Epithelial cell of prostate (primary cell): Measurements from ENCODE around the gene DNM2.
A peak's percentile ranks its signal among the peaks of the same experiment; 100 is the strongest.
"Not testable (repeated sequence)": the region's sequence is repeated elsewhere in the genome, so short reads cannot be mapped to it uniquely, and the experiment has no call there.

Experiments
- DNase-seq: peaks from one replicate; pipeline ENCODE4 v3.0.0-alpha.2; 2011; ENCODE audit warnings: low read depth, low spot score
- H3K27ac ChIP-seq: fragments of 450-650 bp; 2 replicates; pipeline ENCODE4 v1.5.1; 2017; ENCODE audit warnings: mild to moderate bottlenecking

Gene DNM2

DNA sequence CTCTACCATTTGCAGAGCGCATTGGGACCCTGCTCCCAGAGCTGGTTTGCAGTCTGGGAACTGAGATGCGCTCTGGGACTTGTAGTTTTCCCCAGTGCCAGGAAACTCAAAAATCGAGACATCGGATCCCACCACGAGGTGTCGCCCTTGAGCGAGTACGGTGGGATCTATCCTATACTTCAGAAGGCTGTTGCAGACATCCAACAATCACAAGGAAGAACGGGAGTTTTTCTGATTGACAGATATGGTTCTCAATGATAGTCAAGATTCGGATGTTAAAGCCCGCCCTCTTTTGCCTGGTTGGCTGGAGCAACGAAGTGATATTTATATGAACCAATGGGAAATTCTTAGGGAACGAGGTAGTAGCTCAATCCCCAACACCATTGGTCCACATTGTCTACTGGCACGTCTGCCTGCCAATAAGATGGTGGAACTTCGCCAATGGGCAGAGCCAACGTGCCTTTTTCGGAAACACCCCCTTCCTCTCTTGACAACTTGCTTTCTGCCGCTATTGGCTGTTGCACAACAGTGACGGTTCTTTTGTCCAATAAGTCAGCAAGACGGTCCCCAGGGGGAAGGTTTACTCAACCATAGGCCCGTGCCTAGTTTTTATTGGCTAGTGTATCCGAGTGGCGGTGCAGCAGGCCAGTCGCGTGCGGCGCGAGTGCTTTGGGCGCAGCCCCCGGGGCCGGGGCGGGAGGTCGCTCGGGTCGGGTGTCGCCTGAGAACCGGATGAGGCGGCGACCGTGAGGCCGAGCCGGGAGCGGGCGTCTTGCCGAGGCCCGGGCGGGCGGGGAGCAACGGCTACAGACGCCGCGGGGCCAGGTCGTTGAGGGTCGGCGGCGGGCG lies at the start of gene DNM2:
TSS of gene DNM2 (plus strand) at position 724 of the 849 bp plus-strand sequence. CDS start 164 bp downstream, outside the sequence.
- H3K27ac ChIP-seq = peak within 1 kb of the TSS; percentile 78
- DNase-seq = peak; percentile 100

DNA sequence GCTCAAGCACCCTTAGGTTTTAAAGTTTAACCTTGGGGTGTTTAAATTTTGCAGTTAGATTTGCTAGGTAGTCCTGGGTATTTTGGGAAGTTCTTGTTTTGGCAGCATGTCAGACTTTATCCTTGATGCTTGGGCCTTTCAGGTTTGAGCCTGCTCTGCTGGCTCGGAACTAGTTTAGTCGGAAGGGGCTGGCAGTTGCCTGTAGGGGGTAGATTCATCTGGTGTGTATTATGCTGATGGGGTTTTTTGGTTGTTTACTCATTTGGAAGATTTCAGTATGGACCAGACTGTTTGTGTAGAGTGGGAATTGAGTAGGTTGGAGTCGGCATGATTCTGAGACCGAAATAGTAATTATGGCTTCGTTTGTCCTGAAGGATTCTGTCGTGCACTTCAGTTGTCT lies 48.6 kb upstream of the DNM2 start:
- peak overlapping the region; percentile 1 for H3K27ac ChIP-seq
- no peak for DNase-seq

DNA sequence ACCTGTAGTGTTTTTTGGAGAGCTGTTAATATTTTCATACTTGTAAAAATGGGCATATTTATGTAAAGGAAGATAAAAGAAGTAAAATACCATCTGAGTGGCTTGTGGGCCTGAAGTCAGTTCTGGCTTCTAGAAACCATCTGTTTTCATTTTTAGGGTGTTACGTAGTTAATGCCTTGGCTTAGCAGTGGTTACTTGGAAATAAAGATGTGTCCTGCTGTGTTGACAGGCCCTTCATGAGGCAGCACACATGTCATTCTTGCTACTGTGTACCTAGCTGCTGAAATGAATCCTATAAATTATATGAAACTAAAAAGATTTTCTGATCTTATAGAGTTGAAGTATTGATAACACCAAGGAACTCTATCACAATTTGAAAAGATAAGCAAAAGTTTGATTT lies 47.7 kb upstream of the DNM2 start:
- no peak overlapping the region for H3K27ac ChIP-seq
- no peak for DNase-seq

DNA sequence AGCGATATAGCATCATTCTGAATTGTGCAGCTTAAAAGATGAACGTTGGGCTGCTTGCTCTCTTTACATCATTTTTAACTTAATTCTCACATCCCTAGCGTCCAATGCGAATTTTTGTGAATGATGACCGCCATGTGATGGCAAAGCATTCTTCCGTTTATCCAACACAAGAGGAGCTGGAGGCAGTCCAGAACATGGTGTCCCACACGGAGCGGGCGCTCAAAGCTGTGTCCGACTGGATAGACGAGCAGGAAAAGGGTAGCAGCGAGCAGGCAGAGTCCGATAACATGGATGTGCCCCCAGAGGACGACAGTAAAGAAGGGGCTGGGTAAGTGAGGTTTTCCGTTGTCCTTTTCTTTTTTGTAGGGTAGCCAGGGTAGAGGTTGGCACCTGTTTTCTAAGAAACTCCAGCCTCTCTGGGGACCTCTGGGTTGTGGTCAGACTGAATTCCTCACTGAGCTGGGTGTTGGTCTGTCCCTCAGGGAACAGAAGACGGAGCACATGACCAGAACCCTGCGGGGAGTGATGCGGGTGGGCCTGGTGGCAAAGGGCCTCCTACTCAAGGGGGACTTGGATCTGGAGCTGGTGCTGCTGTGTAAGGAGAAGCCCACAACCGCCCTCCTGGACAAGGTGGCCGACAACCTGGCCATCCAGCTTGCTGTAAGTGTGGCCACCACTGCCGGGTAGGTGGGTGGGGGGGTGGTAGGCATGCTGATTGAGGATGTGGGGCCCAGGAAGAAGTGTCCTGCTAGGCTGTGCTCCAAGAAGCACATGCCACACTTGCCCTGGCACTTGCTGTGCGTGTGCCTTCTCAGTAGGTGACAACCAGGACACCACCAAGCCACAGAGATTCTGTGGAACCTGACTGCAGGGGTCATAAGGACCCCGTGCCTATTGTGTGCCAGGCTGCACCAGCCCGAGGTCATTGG lies 46.7 kb upstream of the DNM2 start:
- H3K27ac ChIP-seq = no peak overlapping the region

DNA sequence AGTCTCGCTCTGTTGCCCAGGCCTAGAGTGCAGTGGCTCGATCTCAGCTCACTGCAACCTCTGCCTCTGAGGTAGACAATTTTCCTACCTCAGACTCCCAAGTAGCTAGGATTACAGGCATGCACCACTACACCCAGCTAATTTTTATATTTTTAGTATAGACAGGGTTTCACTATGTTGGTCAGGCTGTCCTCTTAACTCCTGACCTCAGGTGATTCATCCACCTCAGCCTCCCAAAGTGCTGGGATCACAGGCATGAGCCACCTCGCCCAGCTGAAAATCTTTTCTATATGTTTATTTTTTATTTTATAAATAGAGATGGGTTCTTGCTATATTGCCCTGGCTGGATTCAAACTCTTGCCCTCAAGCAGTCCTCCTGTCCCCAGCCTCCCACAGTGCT lies 46.0 kb upstream of the DNM2 start:
- H3K27ac ChIP-seq, DNase-seq: not testable (repeated sequence)

More for the DNA sequence above, 46.7 kb upstream of the DNM2 start:
- no peak for DNase-seq

DNA sequence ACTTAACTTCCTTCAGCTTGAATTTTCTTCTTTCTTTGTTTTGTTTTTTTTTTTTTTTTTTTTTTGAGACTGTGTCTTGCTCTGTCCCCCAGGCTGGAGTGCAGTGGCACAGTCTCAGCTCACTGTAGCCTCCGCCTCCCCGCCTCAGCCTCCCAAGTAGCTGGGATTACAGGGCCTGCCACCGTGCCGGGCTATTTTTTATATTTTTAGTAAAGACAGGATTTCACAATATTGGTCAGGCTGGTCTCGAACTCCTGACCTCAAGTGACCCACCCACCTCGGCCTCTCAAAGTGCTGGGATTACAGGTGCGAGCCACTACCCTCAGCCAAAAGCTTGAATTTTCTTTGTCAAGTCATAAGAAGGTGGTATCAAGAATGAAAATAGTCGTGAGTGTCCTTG lies 42.7 kb upstream of the DNM2 start:
- not testable (repeated sequence) for H3K27ac ChIP-seq, DNase-seq

DNA sequence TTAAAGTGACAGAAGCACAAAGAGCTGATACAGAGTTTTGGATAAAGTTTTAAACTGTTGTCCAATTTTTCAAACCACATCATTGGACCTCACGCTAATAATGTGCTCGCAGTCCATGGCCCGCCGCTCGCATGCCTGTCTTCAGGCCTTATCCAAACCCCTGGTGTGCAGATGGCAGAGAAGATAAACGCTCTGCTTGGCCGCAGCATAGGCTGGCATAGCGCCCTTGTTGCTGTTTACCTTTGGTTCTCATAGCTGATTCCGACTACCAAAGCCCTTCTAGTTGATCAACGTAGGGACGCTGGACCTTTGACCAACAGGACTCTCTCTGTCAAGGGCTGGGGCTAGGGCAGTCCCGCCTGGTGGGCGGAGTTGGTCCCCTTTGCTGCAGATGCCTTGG lies 40.1 kb upstream of the DNM2 start:
- DNase-seq = no peak
- no peak overlapping the region for H3K27ac ChIP-seq

DNA sequence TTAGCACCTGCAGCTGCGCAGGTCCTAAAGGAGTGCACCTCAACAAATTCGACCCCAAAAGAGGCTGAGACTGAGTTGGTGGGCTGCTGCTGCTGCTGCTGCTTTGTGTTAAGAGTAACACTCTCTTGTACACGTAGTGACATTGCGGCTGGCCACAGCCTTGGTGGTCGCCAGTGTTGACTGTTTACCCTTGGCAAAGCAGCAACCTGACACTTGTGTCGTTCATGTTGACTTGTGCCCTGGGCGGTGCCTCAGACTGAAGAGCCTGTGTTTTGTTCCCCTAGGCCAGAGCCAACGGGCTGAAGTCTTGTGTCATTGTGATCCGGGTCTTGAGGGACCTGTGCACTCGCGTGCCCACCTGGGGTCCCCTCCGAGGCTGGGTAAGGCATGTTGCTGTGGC lies 39.1 kb upstream of the DNM2 start:
- DNase-seq = no peak
- no peak overlapping the region for H3K27ac ChIP-seq

DNA sequence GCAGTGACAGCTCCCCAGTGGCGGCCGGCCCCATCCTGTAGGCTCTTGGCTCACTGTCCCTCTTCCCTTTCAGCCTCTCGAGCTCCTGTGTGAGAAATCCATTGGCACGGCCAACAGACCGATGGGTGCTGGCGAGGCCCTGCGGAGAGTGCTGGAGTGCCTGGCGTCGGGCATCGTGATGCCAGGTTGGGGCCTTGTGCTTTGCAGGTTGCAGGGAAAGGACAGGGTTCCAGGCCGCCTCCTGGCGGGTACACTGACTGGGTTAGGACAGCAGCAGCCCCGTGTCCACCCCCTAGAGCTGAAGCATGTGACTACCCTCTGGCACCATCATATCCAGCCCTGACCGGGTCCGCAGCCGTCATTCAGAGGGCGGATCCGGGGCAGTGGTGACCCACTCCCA lies 38.1 kb upstream of the DNM2 start:
- DNase-seq = no peak
- no peak overlapping the region for H3K27ac ChIP-seq

DNA sequence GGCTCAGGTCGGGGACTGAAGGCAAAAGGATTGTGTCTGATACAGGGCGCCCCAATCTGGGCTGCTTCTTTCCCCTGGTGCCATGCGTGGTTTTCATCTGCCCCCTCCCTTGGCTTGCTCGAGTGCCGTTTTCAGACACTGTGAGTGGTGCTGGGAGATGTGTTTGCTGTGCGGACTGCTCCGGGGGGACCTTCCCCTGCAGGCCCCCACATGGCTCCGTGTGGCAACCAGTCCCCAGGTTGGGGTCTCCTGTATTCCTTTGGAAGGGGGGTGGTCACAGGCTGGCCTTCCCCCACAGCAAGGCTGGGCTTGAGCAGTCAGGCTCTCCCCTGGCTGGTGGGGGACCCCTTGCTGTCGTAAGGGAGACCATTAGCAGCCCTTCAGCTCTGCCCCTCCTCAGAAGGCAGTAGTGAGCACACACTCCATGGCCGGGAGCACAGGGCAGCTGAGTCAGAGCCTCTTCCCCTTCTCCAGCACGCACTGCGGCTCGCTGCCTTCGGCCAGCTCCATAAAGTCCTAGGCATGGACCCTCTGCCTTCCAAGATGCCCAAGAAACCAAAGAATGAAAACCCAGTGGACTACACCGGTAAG lies 37.2 kb upstream of the DNM2 start:
- H3K27ac ChIP-seq = no peak overlapping the region
- no peak for DNase-seq

DNA sequence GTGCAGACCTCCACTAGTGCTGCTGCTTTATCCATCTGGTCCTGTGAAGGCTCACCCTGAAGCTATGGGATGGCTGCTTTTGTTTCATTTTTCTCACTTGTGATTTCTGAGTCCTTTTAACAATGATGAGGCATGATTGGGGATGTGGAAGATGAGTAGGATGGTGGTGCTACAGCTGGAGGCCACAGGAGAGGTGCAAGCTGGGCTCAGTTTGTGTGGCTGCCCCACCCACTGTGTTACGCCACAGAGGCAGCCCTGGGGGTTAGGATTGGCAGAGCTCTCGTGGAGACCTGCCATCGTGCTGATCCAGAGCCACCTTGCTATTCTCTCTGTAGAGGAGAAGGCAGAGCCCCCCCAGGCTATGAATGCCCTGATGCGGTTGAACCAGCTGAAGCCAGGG lies 36.2 kb upstream of the DNM2 start:
- H3K27ac ChIP-seq = no peak overlapping the region
- no peak for DNase-seq

DNA sequence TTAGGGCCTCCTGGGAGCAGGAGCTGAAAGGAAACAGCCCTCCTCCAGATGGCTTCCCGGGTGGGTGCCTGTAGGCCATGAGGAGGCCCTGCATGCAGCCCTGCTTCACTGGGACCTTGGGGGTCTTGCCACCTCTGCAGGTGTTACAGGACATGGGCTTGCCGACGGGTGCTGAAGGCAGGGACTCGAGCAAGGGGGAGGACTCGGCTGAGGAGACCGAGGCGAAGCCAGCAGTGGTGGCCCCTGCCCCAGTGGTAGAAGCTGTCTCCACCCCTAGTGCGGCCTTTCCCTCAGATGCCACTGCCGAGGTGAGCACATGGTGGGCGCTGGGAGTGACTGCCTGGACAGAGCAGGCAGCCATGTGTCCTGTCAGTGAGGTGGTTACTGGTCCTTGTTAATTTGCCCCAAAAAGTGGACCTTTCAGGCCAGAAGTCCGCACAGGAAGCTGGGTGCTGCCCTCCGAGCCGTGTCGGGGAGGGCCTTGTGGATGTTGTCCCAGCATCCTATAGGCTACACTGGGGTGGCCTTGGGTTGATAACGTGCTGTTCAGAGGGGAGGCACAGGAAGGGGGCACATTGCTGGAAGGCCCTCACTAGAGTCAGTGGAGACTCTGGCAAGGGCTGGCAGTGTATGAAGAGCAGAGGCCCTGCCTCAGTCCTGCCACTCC lies 35.3 kb upstream of the DNM2 start:
- no peak overlapping the region for H3K27ac ChIP-seq
- DNase-seq = no peak

DNA sequence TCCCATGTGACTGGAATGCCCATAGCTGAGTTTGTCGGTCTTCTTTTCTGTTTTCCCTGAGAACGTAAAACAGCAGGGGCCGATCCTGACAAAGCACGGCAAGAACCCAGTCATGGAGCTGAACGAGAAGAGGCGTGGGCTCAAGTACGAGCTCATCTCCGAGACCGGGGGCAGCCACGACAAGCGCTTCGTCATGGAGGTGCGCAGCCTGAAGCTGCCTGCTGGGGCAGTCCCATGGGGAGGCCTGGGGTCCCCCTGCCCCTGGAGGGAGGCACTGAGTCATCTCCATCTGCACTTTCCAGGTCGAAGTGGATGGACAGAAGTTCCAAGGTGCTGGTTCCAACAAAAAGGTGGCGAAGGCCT lies 34.8 kb upstream of the DNM2 start:
- no peak overlapping the region for H3K27ac ChIP-seq
- no peak for DNase-seq

DNA sequence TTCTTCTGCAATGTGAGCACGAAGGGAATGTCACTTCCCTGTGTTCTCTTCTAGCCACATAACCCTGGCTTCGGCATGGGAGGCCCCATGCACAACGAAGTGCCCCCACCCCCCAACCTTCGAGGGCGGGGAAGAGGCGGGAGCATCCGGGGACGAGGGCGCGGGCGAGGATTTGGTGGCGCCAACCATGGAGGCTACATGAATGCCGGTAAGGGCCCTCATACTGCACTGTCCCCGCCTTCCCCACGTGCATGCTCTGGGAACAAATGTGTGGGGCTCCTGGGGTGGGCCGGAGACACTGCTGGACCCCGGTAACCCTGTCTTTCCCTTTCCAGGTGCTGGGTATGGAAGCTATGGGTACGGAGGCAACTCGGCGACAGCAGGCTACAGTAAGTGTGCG lies 34.3 kb upstream of the DNM2 start:
- H3K27ac ChIP-seq = no peak overlapping the region
- DNase-seq = no peak

DNA sequence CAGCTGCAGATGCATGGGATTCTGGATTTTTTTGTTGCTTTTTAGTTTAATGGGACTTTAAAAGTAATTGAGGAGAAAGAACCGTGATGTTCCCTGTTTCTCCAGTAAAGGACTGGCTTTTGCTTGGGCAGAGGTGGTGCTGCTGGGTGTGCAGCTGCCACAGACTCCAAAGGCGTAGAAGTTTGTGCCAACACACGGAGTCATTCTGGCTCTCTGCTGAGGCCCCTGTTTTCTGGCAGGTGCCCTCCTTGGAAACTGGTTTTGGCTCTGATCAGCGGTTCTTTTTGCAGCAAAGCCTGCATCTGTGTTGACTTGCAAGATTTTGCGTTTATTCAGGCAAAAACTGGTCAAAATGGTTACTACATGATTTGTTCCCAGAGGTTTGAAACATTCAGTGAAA lies 32.7 kb upstream of the DNM2 start:
- no peak for DNase-seq
- peak overlapping the region; percentile 72 for H3K27ac ChIP-seq

DNA sequence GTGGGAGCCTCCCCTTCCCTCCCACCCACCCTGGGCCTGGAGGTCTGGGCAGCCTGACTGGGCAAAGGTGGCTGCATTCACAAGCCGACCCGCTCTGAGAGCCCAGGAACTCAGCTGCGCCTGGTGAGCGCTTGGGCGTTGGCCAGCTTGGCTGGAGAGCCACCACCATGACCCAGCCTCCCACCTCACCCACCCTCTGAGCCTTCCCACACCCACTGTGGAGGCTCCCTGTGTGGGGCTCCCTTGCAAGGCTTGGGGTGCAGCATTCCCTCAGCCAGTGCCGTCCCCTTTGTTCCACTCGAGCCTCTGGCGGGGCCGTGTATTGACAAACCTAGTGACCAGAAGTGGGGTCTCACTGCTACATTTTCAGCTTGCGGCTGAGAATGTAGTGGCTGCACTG lies 31.7 kb upstream of the DNM2 start:
- DNase-seq = no peak
- H3K27ac ChIP-seq = peak overlapping the region; percentile 72

DNA sequence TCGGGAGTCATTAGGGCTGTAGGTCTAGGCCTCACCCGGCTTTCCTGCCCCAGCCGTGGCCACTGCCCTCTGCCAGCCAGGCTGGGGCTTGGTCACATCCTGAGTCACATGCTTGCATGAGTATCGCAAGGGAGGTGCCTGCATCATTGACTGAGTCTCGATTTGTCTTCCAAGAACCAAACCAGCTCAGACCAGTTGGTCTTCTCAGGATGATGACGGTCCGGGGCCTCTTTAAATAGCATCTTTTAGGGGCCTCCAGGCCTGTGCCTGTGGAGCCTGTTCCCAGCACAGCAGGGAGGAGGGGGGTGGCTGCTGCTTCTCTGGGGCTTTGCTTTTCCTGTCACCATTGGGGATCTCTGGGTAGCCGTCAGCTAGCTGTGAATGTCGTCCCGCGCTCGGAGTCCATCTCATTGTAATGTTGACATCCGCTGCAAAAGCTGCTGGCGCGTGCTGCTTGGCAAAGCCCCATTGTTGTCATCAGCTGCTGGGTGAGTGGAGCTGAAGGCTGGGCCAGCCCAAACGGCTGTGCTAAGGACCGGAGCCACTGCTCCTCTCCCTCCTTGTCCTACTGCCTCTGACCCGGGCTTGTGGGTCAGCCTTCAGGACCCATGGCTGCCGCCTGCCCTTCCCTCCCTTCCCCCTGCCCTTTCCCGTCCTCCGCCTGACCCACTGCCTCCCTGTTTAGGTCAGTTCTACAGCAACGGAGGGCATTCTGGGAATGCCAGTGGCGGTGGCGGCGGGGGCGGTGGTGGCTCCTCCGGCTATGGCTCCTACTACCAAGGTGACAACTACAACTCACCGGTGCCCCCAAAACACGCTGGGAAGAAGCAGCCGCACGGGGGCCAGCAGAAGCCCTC lies 31.0 kb upstream of the DNM2 start:
- peak; percentile 49 for DNase-seq
- peak overlapping the region; percentile 72 for H3K27ac ChIP-seq

DNA sequence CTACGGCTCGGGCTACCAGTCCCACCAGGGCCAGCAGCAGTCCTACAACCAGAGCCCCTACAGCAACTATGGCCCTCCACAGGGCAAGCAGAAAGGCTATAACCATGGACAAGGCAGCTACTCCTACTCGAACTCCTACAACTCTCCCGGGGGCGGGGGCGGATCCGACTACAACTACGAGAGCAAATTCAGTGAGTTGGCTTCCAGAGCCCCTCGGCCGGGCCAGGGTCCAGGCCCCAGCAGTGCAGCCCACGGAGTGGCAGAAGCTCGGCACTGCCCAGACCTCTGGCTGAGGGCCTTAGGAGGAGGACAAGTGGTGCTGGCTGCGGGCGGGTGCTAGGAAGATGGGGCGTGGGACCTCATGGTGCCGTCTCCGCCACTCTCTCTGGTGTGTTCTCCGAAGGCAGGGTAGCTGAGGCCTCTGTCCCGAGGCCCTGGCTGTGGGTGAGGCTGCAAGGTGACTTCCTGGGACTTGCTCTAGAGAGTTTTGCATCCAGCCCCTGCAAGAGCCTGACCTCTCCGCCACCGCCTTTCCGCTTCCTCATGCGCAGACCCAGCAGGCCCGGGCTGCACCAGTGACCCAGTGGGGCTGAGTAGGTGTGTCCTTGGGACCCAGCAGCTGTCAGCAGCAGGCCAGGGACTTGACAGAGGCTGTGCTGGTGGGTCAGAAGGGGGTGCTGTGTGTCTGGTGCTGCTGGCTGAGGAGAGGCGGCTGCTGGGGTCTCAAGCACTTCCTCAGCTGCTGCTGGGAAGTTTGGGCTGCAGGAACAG lies 30.2 kb upstream of the DNM2 start:
- H3K27ac ChIP-seq = peak overlapping the region; percentile 72

More for the DNA sequence above, 30.2 kb upstream of the DNM2 start:
- no peak for DNase-seq
